ENCODE measurements around the gene ZC3H7A.
A peak's percentile ranks its signal among the peaks of the same experiment; 100 is the strongest.

ZC3H7A gene

GRCh38 chr16:11759163-11759834 lies 37.8 kb downstream of the ZC3H7A start:
- Histone ChIP-seq H3K9ac (ENCODE audit: low read depth, low read length) (no peak overlapping the region), H3K36me3 (ENCODE audit: insufficient read depth, low read length) (peaks cover 67% of the 10 kb centered on the region), H3K4me1 (ENCODE audit: control insufficient read depth, insufficient read depth, low read length) (peaks cover 20% of the 10 kb centered on the region), H3K27me3 (ENCODE audit: control insufficient read depth, insufficient read depth, low read length) (no peaks in the 10 kb centered on the region), H3K4me3 (ENCODE audit: low read length) (no peak overlapping the region), H3K9me3 (replicated peaks; ENCODE audit: low read length) (no peaks in the 10 kb centered on the region), H3K4me2 (ENCODE audit: low read length) (no peak overlapping the region)

- Histone ChIP-seq H3K36me3 (ENCODE audit: insufficient read depth, low read length) (peaks cover 67% of the 10 kb centered on the region), H3K4me1 (ENCODE audit: control insufficient read depth, insufficient read depth, low read length) (peaks cover 20% of the 10 kb centered on the region), H3K4me2 (ENCODE audit: low read length) (no peak overlapping the region), H3K27me3 (ENCODE audit: control insufficient read depth, insufficient read depth, low read length) (no peaks in the 10 kb centered on the region), H3K9ac (ENCODE audit: low read depth, low read length) (no peak overlapping the region), H3K4me3 (ENCODE audit: low read length) (no peak overlapping the region), H3K9me3 (replicated peaks; ENCODE audit: low read length) (no peaks in the 10 kb centered on the region)
Measured at GRCh38 chr16:11757671-11758545, 39.1 kb downstream of the ZC3H7A start.

- Histone ChIP-seq H3K4me3 (ENCODE audit: low read length) (no peak overlapping the region), H3K9me3 (replicated peaks; ENCODE audit: low read length) (no peaks in the 10 kb centered on the region), H3K36me3 (ENCODE audit: insufficient read depth, low read length) (peaks cover 65% of the 10 kb centered on the region), H3K9ac (ENCODE audit: low read depth, low read length) (no peak overlapping the region), H3K4me1 (ENCODE audit: control insufficient read depth, insufficient read depth, low read length) (peaks cover 20% of the 10 kb centered on the region), H3K27me3 (ENCODE audit: control insufficient read depth, insufficient read depth, low read length) (no peaks in the 10 kb centered on the region), H3K4me2 (ENCODE audit: low read length) (no peak overlapping the region)
Measured at GRCh38 chr16:11756248-11756647, 40.8 kb downstream of the ZC3H7A start.

- no peak overlapping the region for H3K9ac ChIP-seq (ENCODE audit: low read depth, low read length)
Measured at GRCh38 chr16:11755022-11755760, 41.9 kb downstream of the ZC3H7A start.

GRCh38 chr16:11752856-11753255 lies 44.2 kb downstream of the ZC3H7A start:
- Histone ChIP-seq H3K9me3 (replicated peaks; ENCODE audit: low read length) (no peaks in the 10 kb centered on the region), H3K4me1 (ENCODE audit: control insufficient read depth, insufficient read depth, low read length) (peaks cover 14% of the 10 kb centered on the region), H3K36me3 (ENCODE audit: insufficient read depth, low read length) (peaks cover 67% of the 10 kb centered on the region), H3K27me3 (ENCODE audit: control insufficient read depth, insufficient read depth, low read length) (no peaks in the 10 kb centered on the region), H3K9ac (ENCODE audit: low read depth, low read length) (no peak overlapping the region), H3K4me3 (ENCODE audit: low read length) (no peak overlapping the region), H3K4me2 (ENCODE audit: low read length) (no peak overlapping the region)

More at GRCh38 chr16:11755022-11755760, 41.9 kb downstream of the ZC3H7A start:
- Histone ChIP-seq H3K4me3 (ENCODE audit: low read length) (no peak overlapping the region), H3K36me3 (ENCODE audit: insufficient read depth, low read length) (peaks cover 65% of the 10 kb centered on the region), H3K27me3 (ENCODE audit: control insufficient read depth, insufficient read depth, low read length) (no peaks in the 10 kb centered on the region), H3K4me2 (ENCODE audit: low read length) (no peak overlapping the region), H3K9me3 (replicated peaks; ENCODE audit: low read length) (no peaks in the 10 kb centered on the region), H3K4me1 (ENCODE audit: control insufficient read depth, insufficient read depth, low read length) (peaks cover 20% of the 10 kb centered on the region)

- H3K27me3 ChIP-seq (ENCODE audit: control insufficient read depth, insufficient read depth, low read length) = no peaks in the 10 kb centered on the region
- H3K4me2 ChIP-seq (ENCODE audit: low read length) = no peak overlapping the region
- H3K9me3 ChIP-seq (replicated peaks; ENCODE audit: low read length) = no peaks in the 10 kb centered on the region
- no peak overlapping the region for H3K4me3 ChIP-seq (ENCODE audit: low read length)
- H3K36me3 ChIP-seq (ENCODE audit: insufficient read depth, low read length) = peaks cover 60% of the 10 kb centered on the region
- H3K9ac ChIP-seq (ENCODE audit: low read depth, low read length) = no peak overlapping the region
- peaks cover under 1% of the 10 kb centered on the region for H3K4me1 ChIP-seq (ENCODE audit: control insufficient read depth, insufficient read depth, low read length)
Measured at GRCh38 chr16:11750056-11750455, 47.0 kb downstream of the ZC3H7A start.

GRCh38 chr16:11748404-11749254 lies 48.4 kb downstream of the ZC3H7A start:
- H3K4me1 ChIP-seq (ENCODE audit: control insufficient read depth, insufficient read depth, low read length) = peaks cover 4% of the 10 kb centered on the region
- H3K4me2 ChIP-seq (ENCODE audit: low read length) = no peak overlapping the region
- no peaks in the 10 kb centered on the region for H3K27me3 ChIP-seq (ENCODE audit: control insufficient read depth, insufficient read depth, low read length)
- H3K4me3 ChIP-seq (ENCODE audit: low read length) = no peak overlapping the region
- H3K36me3 ChIP-seq (ENCODE audit: insufficient read depth, low read length) = peaks cover 57% of the 10 kb centered on the region
- H3K9ac ChIP-seq (ENCODE audit: low read depth, low read length) = no peak overlapping the region
- no peaks in the 10 kb centered on the region for H3K9me3 ChIP-seq (replicated peaks; ENCODE audit: low read length)

- H3K4me1 ChIP-seq (ENCODE audit: control insufficient read depth, insufficient read depth, low read length) = peaks cover 11% of the 10 kb centered on the region
- H3K9me3 ChIP-seq (replicated peaks; ENCODE audit: low read length) = no peaks in the 10 kb centered on the region
- no peaks in the 10 kb centered on the region for H3K27me3 ChIP-seq (ENCODE audit: control insufficient read depth, insufficient read depth, low read length)
- no peak overlapping the region for H3K4me3 ChIP-seq (ENCODE audit: low read length)
- H3K4me2 ChIP-seq (ENCODE audit: low read length) = no peak overlapping the region
- peaks cover 53% of the 10 kb centered on the region for H3K36me3 ChIP-seq (ENCODE audit: insufficient read depth, low read length)
- no peak overlapping the region for H3K9ac ChIP-seq (ENCODE audit: low read depth, low read length)
Measured at GRCh38 chr16:11747949-11748403, 49.1 kb downstream of the ZC3H7A start.

- H3K9ac ChIP-seq (ENCODE audit: low read depth, low read length) = no peak overlapping the region
- H3K27me3 ChIP-seq (ENCODE audit: control insufficient read depth, insufficient read depth, low read length) = no peaks in the 10 kb centered on the region
- no peaks in the 10 kb centered on the region for H3K9me3 ChIP-seq (replicated peaks; ENCODE audit: low read length)
- peaks cover 26% of the 10 kb centered on the region for H3K4me1 ChIP-seq (ENCODE audit: control insufficient read depth, insufficient read depth, low read length)
- H3K4me2 ChIP-seq (ENCODE audit: low read length) = no peak overlapping the region
- H3K4me3 ChIP-seq (ENCODE audit: low read length) = no peak overlapping the region
- peaks cover 20% of the 10 kb centered on the region for H3K36me3 ChIP-seq (ENCODE audit: insufficient read depth, low read length)
Measured at GRCh38 chr16:11744075-11744470, 53.0 kb downstream of the ZC3H7A start.

GRCh38 chr16:11743308-11744074 lies 53.6 kb downstream of the ZC3H7A start:
- Histone ChIP-seq H3K4me2 (ENCODE audit: low read length) (peak overlapping the region; percentile 85), H3K36me3 (ENCODE audit: insufficient read depth, low read length) (peaks cover 15% of the 10 kb centered on the region), H3K27me3 (ENCODE audit: control insufficient read depth, insufficient read depth, low read length) (no peaks in the 10 kb centered on the region), H3K4me3 (ENCODE audit: low read length) (peak overlapping the region; percentile 98), H3K9ac (ENCODE audit: low read depth, low read length) (peak overlapping the region; percentile 96), H3K4me1 (ENCODE audit: control insufficient read depth, insufficient read depth, low read length) (peaks cover 26% of the 10 kb centered on the region), H3K9me3 (replicated peaks; ENCODE audit: low read length) (no peaks in the 10 kb centered on the region)
